ENCODE measurements around the gene TMEM163.

TMEM163 gene

GRCh38 chr2:134452042-134452733 is 266.6 kb downstream of the TMEM163 start:
- no peak for DNase-seq

DNA sequence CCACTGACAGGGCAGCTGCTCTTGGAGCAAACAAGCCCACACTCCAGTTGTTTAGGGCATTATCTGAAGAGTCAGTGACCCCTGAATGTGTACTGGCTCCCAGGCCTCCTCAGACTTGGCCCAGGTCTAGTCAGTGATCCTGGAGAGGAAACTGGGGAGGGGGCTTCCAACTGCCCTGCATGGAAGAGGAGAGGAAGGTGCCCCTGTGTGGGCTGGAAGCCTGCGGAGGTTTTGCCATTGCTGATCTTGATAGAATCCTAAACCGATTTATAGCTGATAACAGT is 267.5 kb downstream of the TMEM163 start:
- DNase-seq: no peak

DNA sequence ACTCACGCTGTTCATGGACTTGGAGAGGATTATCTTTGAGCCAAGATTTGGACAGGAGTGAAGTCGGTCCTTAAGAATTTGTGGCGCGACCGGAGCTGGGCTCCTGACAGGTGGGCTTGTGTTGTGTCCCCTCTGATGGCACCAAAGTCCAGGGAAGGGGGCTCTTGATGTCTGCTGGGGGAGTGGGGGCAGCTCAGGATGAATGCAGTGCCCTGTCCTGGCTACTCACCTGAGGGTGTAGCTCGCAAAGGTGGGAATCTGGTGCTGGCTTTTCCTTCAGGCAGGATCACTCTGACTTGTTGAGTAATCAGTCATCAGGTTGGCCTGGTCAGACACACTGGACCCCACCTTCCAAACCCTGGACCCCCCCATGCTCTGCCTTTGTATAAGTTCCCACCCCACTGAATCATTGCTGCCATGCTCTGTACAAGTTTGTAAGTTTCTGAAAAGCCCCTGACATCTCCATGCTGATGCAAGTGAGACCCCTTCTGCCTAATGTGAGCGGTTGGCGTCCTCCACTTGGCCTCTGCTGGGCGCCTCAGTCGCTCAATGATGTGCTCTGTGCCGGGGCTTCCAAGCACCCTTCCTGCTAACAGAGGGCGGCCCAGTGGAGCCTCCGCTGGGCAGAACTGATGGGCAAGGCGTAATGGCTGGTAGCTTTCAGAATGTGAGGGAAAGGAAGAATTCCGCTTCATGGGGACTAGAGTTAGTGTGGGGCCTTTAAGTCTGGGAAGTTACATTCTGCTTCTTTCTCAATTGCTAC is 268.9 kb downstream of the TMEM163 start:
- no peak for DNase-seq

DNA sequence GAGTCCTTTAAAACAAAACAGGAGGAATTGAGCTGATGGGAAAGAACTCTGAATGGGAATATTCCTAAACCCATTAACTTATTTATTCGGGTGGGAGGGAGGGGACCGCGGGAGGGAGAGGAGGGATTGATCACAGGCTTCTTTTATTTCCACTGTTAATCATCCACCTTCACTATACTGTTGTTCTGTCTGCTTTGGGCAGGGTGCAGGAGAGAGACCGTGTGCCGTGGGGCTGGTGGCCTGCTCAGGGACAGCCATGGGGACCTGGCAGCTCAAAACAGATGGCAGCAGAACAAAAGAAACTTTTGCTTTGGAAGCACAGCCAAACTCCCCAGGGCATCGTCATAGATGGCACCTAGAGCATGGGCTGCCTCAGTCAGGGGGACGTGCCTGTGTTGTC is 269.6 kb downstream of the TMEM163 start:
- no peak for DNase-seq

DNA sequence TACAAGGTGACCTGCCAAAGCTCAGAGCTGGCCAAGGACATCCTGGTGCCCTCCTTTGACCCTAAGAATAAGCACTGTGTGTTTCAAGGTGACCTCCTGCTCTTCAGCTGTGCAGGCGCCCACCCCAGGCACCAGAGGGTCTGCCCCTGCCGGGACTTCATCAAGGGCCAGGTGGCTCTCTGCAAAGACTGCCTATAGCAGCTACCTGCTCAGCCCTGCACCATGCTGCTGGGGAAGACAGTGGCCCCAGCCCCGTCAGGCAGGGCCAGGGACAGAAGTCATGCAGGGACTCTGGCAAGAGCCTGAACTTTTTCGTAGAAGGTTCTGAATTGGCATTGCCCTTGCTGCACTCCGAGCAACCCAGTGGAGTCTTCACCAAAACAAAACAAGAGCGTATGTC is 270.1 kb downstream of the TMEM163 start:
- DNase-seq: no peak

DNA sequence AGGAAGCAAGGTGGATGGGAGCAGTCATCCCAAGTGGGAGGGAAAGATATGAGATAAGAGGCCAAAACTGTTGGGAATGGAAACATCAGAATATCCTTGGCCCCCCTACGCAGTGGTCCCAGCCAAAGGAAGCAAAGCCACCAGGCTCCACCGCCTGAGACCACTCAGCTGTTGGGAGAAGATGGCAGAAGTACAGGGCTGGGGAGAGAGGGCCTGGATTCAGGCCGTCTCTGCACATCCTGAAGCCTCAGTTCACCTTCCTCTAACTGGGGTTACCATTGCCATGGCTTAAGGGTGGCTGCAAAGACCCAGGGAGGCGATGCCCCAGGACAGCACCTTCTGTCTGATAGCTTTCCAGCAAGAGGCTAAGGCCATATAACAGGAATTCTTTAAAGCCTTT is 271.1 kb downstream of the TMEM163 start:
- no peak for DNase-seq

DNA sequence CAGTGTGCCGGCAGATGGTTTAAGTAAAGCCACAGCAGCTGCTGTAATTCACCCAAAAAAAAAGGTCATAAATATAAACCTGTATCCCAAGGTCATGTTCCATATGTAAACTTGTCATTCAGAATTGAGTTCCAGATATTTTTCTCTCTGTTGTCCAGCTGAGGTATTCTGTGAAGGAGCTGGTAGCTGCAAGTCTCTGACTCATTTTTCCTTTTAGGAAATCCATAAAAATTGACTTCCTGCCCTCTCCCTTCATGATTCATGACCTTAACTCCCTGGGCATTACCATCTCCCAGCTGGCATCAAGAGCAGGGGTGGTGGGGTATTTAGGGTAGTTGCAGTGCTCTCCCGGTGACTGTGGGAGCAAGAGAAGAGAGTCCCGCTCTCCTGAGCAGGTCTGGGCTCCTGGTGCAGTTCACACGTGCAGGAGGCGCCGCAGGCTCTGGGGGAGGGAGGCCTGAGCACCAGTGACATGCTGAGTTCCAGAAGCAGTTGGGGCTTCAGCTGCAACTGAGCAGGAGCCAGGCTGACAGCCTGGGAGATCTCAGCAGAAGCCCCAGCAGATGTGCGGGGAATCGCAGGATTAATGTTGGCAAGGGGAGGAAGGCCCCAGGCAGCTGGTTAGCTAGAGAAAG is 272.3 kb downstream of the TMEM163 start:
- DNase-seq: peak; percentile 52

- no peak for DNase-seq
These were observed 272.8 kb downstream of the TMEM163 start for GRCh38 chr2:134445985-134446382.

GRCh38 chr2:134445116-134445515 is 273.7 kb downstream of the TMEM163 start:
- no peak for DNase-seq

DNA sequence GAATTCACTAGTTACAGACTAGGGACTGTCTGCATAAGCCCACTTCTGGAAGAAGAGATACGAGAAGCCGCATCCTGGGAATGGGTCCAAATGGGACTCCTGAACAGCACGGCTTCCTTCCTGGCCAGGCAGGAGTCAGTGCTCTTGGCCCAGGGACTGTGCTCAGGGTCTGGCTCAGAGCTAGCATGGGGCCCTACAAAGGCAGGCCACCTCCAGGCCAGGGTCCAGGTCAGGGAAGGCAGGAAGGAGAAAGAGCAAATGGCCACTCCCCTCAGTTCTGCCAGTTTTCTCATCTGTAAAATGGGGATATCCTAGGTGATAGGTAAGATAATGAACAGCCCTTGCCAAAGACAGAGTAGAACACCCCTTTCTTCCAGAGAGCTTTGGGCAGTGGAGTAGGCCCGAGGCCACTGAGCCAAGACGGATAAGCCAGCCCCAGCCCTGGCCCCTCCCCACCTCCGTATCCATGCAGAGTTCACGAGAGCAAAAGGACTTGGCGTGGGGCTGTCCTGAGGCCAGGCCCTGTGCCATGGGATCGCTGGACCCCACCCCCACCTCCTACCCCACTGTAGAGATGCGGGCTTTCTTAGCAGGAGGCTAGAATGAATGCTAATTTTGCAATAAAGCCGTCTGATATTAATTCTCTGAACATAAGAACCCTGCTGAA is 274.9 kb downstream of the TMEM163 start:
- DNase-seq: no peak

DNA sequence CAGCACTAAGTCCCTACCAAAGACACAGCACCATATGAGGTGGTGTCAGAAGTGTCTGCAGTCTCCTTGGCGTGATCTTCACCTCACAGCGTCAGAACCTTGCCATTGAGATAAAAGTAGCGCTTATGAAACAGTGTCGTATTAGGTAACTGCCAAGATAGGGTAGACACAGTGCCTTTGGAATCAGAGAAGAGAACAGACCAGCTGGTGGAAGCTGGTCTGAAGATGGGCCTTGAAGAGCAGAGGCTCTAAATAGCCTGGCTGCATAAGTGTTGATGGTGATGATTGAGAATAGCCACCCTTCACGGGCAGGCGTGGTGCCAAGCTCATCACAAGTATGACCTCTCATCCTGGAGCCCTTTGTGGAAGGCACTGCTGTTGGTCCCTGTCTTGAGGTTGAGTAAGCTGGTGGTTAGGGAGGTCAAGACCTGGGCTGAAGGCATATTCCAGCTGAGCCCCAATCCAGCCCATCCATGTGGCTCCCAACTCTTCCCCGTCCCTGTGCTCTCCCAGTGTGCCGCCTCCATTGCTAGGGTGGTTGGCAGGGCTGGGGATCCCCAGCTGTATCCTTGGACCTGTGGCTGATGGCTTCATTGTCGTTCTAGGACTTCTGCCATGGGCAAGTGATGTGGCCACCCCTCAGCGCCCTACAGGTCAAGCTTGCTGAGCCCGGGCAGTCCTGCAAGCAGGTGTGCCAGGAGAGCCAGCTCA is 277.5 kb downstream of the TMEM163 start:
- DNase-seq: no peak

- DNase-seq: no peak
These were observed 278.4 kb downstream of the TMEM163 start for GRCh38 chr2:134440336-134440909.

DNA sequence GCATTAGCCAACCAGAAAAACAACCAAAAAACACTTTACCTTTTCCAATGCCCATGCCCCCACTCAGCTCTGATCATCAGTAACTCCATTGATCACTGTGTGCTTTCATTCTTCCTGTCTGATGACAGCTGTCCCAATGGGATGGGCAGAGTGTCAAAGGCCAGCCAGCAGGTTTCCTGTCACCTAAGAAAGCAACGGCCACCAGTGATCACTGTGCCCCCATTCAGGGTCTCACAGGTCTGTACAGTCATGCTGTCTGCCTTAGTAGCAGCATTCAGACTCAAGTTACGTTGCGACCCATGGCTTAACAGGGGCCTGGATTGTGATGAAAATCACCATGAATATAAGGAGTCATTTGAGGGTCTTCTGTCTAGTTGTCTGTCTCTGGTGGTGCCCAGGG is 280.4 kb downstream of the TMEM163 start:
- DNase-seq: no peak

DNA sequence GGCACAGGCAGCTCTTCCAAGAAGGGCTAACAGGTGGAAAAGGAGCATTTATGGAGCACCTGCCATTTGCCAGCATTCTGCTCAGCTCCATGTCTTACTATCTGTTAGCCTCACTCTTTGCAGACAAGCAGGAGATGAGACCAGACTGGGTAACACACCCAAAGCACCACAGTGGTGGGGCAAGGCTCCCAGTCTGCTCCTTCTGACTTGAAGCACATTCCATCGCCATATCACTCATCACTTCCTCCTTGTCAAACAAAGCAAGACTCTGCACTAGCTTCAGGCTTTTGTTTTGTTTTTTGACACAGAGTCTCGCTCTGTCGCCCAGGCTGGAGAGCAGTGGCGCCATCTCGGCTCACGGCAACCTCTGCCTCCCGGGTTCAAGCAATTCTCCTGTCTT is 282.1 kb downstream of the TMEM163 start:
- DNase-seq: no peak

DNA sequence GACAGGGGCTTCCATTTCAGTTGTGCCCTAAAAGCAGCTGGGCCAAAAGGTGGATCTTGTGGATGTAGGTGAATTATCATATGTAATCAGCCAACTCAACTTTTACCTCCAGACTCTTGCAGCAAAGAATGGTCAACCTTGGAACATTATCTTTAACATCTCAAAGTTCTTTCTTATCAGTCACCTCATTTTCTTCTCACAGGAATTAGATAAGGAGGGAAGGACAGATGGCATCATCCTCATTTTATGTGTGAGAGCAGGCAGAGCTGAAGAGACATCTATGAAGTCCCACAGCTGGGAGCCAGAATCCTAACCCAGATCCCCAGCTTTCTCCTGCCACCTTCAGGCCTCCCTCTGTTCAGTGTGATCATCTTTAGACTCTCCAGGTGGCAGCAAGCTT is 282.9 kb downstream of the TMEM163 start:
- DNase-seq: no peak

GRCh38 chr2:134435505-134435904 is 283.3 kb downstream of the TMEM163 start:
- DNase-seq: no peak

DNA sequence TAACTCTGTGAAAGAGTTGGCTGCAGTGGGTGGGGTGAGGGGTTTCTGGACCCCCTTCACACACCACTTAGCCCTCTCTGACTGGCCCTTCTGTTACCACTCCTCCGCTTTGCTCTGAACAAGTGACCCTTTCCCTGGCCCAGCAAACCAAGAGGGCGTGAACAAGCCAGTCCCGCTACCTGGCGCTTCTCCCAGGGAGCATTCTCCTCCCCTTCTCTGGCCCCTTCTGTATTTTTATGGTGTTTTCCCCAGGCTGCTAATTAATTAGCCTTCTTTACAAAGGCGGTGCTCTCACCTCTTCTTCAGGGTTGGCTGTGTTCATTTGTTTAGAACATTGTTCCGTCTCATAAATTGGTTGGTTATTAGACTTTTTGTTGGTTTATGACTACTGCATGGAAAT is 284.8 kb downstream of the TMEM163 start:
- DNase-seq: no peak

DNA sequence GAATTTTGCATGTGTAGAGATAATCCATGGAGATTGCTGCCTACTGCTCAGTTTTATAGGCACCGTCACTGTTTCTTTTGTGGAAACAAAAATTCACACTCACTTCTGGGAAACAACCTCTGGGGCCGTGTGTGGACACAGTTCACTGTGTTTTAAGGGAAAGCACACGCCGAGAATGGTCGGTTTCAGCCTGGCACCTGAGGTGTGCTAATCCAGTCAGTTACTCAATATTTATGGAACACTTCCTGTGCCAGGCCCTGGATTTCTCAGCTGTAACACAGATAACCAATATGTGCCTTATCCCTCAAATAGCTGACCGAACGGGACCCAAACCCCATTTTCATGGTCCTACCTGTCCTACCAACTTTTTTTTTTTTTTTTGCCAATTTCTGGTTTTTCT is 285.3 kb downstream of the TMEM163 start:
- DNase-seq: no peak

DNA sequence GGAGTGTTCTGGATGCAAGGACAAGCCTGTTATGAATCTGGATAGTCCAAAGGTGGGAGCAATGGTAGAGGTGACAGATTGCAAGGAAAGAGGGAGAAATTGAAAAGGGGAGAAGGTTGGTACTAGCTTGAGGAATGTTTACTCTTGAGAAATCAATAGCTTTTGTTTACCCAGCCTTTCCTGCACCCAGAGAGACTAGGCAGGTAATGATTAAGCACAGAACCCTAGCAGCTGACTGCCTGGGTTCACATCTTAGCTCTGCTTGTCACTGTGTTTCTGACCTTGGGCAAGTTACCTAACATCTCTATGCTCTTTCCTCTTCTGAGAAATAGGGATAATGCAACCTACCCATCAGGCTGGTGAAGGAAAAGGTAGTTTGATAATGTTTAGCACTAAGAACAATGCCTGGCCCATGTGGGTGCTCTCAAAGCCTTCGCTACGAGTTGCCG is 286.3 kb downstream of the TMEM163 start:
- no peak for DNase-seq

GRCh38 chr2:134431838-134432434 is 286.9 kb downstream of the TMEM163 start:
- DNase-seq: peak; percentile 73

DNA sequence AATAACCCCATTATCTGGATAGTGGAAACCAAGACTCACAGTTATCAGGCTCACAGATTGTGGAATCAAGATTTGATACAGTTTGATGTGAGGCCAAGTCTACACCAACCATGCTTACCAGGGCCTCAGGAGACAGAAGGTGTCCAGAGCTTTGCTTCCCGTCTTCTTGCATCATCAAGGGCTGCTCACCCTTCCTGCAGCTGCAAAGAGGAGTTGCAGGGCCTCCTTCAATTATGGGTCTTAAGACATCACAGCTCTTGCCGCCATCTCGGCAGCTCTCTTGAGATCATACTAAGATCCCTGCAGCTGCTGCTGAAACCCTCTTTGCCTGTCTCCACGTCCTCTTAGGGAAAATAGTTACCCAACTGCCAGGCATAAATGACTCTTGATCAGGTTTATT is 288.9 kb downstream of the TMEM163 start:
- DNase-seq: no peak

GRCh38 chr2:134426721-134427120 is 292.1 kb downstream of the TMEM163 start:
- DNase-seq: no peak

Data from fibroblast of upper back skin (primary cell).